Stimulated activated CD8-positive, alpha-beta memory T cell treated with anti-CD3 and anti-CD28 coated beads, Interleukin-12 subunit alpha, Interleukin-12 subunit beta, amount 100 ng/mL, for 24 hours (primary cell): ENCODE data around the gene ARID1B.

Source experiments
- DNase-seq: peaks from one replicate; pipeline ENCODE4 v3.0.0-alpha.2; 2020; ENCODE audit errors: extremely low read depth

ARID1B gene

DNA sequence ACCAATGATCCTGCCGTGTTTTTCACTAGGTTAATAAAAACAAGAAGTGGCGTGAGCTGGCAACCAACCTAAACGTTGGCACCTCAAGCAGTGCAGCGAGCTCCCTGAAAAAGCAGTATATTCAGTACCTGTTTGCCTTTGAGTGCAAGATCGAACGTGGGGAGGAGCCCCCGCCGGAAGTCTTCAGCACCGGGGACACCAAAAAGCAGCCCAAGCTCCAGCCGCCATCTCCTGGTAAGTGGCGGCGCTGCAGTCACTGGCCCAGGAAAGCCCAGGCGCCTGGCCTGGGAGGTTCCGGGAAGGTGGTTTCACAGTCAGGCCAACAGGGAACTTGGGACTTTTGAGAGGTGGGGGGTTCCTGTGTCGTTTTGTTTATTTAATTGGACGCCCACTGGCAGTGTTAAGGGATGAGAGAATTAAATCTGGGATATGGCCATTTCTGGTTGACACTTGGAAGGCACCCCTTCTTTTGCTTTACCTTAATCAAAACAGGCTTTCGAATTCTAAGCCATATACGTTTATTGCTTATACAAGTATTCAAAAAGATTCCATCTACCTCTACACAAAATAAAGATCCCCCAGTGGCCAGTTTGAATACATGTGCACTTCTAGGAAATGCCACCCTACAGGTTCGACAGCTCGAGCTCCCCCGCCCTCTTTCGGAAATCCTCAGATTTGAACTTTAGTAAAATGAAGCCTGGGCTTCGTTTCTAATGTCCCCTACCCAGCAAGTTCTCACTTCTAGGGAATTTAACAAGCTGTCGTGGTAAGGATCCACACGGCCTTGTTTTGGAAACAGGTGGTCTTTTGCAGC is 407.2 kb downstream of the ARID1B start:
- no peak for DNase-seq

DNA sequence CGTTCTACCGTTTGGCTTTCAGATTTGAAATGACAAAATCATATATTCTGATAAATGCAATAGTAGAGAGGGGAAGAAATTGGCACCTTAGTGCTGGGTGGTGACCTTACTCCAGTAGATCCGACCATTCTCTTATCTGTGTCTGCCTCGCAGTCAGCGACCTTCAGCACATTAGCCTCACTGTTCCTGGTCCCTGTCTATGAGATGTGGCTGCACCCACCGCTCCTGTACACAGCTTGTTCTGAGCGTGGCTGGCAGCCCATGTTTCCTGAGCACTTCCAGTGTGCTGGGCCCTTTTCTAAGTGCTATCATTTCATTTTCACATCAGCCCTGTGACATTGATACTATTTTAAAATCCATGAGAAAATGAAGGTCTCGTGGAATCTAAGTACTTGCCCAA is 408.0 kb downstream of the ARID1B start:
- no peak for DNase-seq

DNA sequence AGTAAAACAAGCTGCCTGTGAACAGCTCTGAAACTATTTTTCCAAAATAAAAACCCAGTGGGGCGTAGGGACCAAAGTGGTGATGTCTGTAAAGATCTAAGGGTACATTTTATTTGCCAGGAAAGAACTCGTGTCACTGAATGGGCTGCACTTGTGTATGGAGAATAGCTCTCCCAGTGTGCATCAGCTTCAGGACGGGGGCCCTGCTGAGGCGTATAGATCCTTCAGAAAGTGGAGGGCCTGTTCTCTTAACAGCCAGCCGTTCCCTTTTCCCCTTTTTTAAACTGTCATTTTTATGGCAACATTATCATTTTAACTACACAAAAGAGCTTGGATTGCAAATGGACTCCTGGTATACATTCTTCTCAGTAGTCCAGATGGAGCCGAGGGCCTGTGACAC is 408.8 kb downstream of the ARID1B start:
- DNase-seq = no peak

DNA sequence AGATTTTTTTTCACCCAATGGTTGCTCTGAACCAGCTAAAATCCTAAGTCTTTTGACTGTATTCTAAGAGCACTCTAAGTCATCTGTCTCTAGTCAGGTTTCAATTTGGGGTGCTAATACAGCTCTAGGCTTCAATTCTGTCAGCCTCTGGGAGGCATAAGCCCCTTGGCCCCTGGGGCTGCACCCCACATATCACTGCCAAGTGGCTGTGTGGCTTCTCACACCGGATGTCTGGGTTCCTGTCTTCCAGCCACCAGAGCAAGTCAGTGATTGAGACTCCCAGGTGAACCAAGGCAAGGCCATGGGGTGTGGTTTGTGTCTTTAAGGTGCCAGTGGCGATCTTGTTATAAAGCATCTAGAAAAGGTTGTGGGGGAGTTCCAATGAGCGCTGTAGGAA is 409.6 kb downstream of the ARID1B start:
- no peak for DNase-seq

DNA sequence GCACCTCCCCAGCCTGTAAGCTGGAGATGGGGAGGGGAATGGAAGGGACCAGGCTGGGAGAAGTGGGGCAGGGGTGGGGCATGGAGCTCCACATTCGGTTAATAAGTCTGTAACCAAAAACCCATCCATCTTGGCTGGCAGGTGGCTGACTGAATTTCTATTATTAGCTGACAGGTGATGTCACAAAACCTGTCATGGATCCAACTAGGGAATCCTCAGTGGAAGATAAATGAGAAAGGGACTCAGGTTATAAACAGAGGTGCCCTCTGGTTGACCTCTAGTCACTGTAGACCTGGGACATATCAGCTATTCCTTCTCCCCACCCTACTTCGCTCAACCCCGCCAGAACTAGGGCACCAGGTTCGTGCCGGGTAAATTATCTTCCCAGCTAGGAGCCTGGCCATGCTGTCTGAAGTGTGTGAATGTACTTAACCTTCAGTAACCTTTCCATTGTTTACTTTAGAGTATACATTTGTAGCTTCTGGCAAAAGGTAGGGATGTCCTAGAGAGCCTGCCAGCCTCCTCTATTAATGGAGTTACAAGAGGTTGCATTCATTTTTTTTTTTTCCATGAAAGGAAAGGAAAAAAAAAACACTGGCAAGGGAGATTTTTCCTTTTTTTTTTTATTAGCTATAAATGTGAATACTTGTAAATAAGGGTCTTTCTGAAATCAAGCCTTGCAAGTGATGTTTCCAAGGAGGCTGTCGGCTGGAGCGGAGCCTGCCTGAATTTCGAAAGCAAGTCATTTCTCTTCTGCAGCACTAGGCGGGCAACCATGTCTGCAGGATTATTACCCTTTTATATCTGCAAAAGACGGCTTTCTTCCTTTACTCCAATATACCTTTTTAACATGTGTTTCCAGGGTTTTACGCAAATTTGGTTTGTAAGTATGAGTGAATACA is 410.3 kb downstream of the ARID1B start:
- no peak for DNase-seq

DNA sequence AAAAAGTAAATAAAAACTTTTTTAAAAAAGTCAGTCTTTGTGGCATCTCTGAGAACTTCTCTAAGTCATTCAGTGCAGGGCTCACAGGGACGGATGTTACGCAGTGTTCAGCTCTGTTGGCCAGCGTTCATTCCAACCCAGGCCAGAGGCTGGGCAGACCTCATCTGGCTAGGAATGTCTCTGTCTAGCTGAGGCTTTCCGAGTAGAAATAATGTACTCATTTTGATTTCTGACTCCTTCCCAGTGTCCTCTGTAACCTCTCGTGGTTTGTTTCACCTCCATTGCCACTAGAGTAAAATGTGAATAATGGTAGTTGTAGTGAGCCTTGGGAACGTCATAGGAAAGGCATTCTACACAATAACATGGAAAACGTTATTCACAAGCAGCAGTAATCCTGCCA is 411.0 kb downstream of the ARID1B start:
- DNase-seq = no peak

DNA sequence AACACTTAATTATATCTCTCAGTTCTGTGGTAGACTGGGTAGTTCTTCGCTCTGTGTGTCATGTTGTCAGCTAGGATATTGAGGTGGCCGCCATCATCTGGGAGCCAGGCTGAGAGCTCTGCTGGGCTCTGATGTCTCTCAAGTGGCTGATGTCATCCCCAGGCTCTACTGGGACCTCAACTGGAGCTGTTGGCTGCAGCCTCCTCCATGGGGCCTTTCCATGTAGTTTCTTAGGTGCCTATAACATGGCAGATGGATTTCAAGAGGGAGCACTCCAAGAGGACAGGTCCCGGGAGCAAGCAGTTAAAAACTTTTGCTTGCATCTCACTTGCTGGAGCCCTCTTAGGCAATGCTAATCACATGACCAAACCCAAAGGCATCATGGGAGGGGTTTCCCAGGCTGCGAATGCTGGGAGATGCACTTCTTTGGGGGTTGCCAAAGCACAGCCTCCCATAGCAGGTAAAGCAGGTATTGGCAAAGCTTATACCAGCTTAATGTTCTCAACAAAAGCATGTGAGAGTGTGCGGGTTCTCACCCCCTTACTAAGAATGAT is 416.3 kb downstream of the ARID1B start:
- DNase-seq = no peak

DNA sequence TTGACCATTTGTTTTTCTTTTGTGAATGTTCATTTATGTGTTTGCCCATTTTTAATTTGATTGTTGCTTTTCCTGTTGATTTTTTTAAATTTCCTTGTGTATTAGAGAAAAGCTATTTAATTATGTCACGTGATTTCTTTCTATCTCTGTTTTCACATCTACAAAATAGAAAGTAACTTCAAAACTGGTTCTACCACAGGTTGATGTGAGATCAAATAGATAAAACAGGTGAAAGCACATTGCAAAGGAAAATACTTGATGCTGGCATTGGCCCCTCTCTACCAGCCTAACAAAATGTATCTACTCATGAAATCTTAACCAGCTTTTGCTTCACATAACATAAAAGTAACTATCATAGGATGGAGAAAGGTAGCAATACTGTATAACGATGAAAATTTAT is 416.9 kb downstream of the ARID1B start:
- no peak for DNase-seq

DNA sequence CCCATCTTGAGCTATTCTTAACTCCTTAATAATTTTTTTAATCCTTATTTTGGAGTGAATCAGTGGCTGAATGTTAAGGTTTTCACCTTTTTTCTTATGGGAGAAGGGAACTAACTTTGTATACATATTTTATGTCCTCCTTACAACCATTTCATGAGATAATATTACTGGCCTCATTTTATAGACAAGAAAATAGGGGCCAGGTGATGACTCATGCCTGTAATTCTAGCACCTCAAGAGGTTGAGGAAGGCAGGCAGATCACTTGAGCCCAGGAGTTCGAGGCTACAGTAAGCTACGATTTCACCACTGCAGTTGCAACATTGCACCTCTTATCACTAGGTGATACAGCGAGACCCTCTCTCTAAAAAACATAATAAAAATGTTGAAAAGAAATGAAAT is 417.5 kb downstream of the ARID1B start:
- no peak for DNase-seq

DNA sequence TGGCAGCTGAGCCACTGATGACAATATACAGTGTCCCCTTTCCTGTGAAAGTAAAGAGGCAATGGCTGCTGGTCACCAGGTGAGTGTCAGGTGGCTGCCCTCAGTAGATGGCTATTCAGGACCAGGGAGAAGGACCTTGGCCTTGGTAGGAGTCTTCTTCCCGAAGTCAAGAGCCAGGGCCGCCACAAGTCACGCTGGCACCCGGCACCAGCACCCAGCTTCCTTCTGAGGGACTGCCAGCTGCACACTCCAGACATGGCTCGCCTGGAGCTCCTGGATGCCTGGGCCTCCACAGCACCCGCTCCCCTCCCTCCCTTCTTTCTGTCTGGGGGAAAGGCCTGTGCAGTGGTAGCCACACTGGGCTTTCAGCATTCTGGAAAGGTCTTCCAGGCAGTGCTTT is 419.2 kb downstream of the ARID1B start:
- no peak for DNase-seq

DNA sequence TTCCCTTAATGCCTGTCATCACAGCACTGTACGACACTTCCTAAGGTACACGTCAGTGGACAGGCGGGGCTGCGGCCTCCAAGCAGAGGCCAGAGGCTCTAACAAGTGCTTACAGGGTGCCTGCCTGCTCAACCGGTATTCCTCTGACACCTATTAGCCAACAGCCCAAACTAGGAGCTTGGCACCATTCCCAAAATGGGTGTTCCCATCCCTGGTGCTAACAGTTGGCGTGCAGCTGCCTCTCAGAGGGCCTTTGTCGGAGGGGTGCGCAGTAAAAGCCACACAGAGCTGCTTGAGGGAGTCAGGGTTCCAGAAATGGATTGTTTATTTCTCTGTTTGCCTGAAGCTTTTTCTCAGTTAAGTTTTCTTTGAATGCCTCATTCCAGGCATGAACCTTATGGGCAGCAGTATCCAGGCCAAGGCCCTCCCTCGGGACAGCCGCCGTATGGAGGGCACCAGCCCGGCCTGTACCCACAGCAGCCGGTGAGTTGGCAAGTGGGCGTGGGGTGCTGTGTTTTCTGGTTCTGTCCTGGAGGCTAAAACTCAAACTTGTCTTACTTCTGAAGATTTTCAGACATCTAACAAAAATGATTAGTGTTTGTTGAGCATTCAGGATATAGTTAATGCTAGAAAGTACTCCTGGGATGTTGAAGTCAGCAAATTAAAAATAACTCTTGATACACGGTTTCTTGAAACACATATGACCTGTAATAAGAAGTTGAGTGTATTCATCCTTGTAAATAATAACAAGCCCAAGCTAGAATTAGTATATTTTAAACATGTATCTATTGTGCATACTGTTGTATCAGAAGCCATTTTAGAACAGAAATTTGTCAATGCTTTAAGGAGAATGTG is 421.5 kb downstream of the ARID1B start:
- DNase-seq = no peak

DNA sequence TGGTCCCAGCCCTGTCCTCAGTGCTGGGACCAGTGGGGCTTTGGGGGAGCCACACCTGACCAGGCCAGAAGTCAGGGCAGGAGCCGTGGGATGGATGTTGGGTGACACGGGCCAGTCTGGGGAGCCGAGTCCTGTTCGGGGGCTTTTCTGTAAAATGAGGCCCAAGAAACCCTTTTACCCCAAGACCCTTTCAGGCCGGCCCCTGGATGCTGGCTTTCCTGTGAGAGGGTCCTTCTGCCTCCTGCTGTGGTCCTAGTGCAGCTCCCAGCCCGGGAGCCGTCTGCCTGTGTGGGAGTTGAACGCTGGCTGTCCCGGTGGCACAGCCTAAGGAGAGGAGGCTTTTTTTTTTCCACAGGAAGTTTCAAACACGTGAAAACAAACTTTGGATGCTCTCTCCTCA is 422.9 kb downstream of the ARID1B start:
- DNase-seq = no peak

DNA sequence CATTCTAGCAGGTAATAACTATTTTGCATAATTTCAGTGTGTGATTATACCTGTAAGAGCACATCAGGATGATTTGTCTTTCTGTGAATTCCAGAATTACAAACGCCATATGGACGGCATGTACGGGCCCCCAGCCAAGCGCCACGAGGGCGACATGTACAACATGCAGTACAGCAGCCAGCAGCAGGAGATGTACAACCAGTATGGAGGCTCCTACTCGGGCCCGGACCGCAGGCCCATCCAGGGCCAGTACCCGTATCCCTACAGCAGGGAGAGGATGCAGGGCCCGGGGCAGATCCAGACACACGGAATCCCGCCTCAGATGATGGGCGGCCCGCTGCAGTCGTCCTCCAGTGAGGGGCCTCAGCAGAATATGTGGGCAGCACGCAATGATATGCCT is 423.4 kb downstream of the ARID1B start:
- DNase-seq = no peak

DNA sequence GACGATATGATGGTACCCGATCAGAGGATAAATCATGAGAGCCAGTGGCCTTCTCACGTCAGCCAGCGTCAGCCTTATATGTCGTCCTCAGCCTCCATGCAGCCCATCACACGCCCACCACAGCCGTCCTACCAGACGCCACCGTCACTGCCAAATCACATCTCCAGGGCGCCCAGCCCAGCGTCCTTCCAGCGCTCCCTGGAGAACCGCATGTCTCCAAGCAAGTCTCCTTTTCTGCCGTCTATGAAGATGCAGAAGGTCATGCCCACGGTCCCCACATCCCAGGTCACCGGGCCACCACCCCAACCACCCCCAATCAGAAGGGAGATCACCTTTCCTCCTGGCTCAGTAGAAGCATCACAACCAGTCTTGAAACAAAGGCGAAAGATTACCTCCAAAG is 423.9 kb downstream of the ARID1B start:
- DNase-seq = no peak

DNA sequence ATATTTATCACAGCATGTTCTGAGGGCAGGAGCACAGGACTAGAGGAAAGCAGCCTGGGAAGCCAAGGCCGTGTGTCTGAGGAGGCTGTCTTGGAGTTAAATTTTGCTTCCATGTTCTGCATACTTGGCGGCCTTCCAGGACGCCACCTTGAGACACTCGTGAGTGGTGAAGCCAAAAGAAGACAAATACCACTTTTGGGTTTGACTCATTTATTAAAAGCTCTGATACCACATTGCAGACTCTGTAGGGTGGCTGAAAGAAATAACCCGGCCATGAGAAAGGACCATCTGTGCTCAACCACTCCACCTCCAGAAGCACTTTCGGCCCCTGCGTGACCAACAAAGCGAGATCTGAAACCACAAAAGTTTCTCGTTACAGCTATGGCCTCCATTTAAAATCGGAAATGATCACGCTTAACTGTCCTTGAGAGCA is 426.1 kb downstream of the ARID1B start:
- no peak for DNase-seq

DNA sequence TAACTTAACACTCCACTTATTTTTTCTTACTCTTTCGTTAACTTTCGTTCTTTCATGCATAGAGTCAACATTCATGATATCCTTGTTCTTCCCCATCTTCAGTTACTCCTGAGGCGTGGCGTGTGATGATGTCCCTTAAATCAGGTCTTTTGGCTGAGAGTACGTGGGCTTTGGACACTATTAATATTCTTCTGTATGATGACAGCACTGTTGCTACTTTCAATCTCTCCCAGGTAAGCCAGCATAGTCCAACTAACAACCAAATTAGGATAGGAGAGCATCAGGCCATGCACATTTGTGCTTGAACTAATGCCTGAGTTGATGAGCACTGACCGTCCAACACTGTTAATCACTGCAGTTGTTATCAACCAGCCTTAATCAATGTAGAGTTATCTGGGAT is 426.6 kb downstream of the ARID1B start:
- no peak for DNase-seq

DNA sequence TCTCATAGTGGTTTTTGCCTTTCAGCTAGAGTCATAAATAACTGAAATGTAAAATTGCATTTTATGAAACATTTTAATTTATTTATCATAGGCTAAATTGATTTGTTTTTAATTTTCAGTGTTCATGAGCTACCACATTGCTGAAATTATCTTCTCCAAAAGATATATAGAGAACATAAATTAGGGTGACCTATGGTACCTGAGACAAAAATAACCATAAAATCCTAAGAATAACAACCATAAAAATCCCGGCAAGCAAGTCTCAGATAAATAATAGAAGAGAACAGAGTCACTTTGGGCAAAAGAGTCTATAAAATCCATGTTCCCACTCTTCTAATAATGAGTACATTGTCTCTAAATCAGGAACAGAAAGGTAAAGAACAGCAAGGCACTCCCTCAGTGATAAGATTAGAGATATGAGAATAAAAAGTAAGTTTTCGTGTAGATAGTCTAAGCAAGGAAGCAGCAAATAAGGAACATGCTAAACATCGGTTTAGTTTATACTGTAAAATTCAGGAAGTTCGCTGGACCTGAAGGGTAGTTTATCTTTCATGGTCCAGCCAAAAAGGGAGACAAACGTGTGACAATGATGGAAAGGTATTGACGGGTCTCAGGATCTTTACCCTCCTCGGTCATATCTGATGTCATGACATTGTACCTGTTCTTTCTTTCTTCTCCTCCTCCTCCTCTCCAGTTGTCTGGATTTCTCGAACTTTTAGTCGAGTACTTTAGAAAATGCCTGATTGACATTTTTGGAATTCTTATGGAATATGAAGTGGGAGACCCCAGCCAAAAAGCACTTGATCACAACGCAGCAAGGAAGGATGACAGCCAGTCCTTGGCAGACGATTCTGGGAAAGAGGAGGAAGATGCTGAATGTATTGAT is 428.5 kb downstream of the ARID1B start:
- no peak for DNase-seq

DNA sequence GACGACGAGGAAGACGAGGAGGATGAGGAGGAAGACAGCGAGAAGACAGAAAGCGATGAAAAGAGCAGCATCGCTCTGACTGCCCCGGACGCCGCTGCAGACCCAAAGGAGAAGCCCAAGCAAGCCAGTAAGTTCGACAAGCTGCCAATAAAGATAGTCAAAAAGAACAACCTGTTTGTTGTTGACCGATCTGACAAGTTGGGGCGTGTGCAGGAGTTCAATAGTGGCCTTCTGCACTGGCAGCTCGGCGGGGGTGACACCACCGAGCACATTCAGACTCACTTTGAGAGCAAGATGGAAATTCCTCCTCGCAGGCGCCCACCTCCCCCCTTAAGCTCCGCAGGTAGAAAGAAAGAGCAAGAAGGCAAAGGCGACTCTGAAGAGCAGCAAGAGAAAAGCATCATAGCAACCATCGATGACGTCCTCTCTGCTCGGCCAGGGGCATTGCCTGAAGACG is 429.2 kb downstream of the ARID1B start:
- no peak for DNase-seq

DNA sequence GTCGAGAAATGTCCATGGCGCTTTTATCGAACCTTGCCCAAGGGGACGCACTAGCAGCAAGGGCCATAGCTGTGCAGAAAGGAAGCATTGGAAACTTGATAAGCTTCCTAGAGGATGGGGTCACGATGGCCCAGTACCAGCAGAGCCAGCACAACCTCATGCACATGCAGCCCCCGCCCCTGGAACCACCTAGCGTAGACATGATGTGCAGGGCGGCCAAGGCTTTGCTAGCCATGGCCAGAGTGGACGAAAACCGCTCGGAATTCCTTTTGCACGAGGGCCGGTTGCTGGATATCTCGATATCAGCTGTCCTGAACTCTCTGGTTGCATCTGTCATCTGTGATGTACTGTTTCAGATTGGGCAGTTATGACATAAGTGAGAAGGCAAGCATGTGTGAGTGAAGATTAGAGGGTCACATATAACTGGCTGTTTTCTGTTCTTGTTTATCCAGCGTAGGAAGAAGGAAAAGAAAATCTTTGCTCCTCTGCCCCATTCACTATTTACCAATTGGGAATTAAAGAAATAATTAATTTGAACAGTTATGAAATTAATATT is 430.4 kb downstream of the ARID1B start:
- DNase-seq = no peak

DNA sequence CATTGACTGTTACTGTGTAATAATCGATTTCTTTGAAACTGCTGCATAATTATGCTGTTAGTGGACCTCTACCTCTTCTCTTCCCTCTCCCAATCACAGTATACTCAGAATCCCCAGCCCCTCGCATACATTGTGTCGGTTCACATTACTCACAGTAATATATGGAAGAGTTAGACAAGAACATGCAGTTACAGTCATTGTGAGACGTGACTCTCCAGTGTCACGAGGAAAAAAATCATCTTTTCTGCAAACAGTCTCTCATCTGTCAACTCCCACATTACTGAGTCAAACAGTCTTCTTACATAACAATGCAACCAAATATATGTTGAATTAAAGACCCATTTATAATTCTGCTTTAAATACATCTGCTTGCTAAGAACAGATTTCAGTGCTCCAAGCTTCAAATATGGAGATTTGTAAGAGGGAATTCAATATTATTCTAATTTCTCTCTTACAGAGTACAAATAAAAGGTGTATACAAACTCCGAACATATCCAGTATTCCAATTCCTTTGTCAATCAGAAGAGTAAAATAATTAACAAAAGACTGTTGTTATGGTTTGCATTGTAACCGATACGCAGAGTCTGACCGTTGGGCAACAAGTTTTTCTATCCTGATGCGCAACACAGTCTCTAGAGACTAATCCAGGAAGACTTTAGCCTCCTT is 432.8 kb downstream of the ARID1B start:
- no peak for DNase-seq
